Posterior vena cava (tissue), 2 donors: ENCODE results near the gene IMP3. TPM values are rescaled to one million over a fixed set of nuclear protein-coding genes. Genes with fewer than 3 reads are reported as not detected.

Experiments
- DNase-seq: peaks from one replicate; pipeline ENCODE4 v3.0.0-alpha.2; 2020; ENCODE audit warnings: low spot score
- intact Hi-C, 2 donors: fragments of 100-400 bp; cut with DNase I; formaldehyde crosslinking; loops; one replicate each; pipeline versions ENCODE4 v1.14.1 to v1.14.2; 2022 to 2023
- total RNA-seq, 2 donors: library from RNA; stranded (reverse); fragmentation: NEBNext Ultra II Directional; extraction: Animal tissue kit (Norgen Biotek cat#: 25700); gene quantifications; one replicate each; pipeline ENCODE4 v1.2.1, GENCODE V29; 2021
- donor health status: DM: yes; HTN: yes; CAD: no.
- donor health status: DM: yes; HTN: yes; CAD: no.

Gene IMP3
- total RNA-seq, 2 donors from 2014 or later, result 29.0 to 34.1 TPM

GRCh38 chr15:75591655-75592364, 48.2 kb downstream of the IMP3 start:
- intact Hi-C loops, result no loop called here
- DNase-seq, result no peak

- intact Hi-C loops, result no loop called here
- DNase-seq, result no peak
These were observed 49.8 kb downstream of the IMP3 start for GRCh38 chr15:75590239-75590638.

Other genes with a start within 250 kb of the IMP3 start
- gene SIN3A, start 188.5 kb downstream of the IMP3 start, total RNA-seq, result 10 to 100 TPM; 47.8 to 47.9 TPM
- 10 to 100 TPM; 21.7 to 23.5 TPM for gene PTPN9, start 60.9 kb downstream of the IMP3 start, total RNA-seq
- 10 to 100 TPM; 17.2 to 22.5 TPM for gene SNUPN, start 14.5 kb downstream of the IMP3 start, total RNA-seq
- 10 to 100 TPM; 23.8 to 30.9 TPM for gene SNX33, start 7.7 kb upstream of the IMP3 start, total RNA-seq
- gene CSPG4, start 72.6 kb upstream of the IMP3 start, total RNA-seq, result 100 to 1,000 TPM in 1 of 2 donors, 10 to 100 TPM in 1; 90.4 to 134 TPM
- 10 to 100 TPM; 44.8 to 60.6 TPM for gene UBE2Q2, start 203.2 kb upstream of the IMP3 start, total RNA-seq